GM23338 (cell line): ENCODE results near the gene UNC79. TPM values are rescaled to one million over a fixed set of nuclear protein-coding genes. Genes with fewer than 3 reads are reported as not detected.

Source experiments
- ATAC-seq: fragments of 200-7000 bp; cut with Tn5 transposase; 3 replicates; pipeline ENCODE4 v1.9.1; 2020
- DNase-seq: peaks from one replicate; pipeline ENCODE4 v3.0.0-alpha.2; 2015; ENCODE audit warnings: low spot score
- H2AFZ ChIP-seq: fragments of 200-600 bp; sonication (generic); 2 replicates; pipeline ENCODE4 v1.8.0; 2016; ENCODE audit warnings: antibody characterized with exemption, mild to moderate bottlenecking, moderate library complexity
- H3F3A ChIP-seq: fragments of 200-600 bp; sonication (generic); replicated peaks from 2 replicates; pipeline ENCODE4 v1.8.0; 2017; ENCODE audit warnings: antibody characterized with exemption, mixed run types, low read depth
- H3K27ac ChIP-seq: fragments of 200-600 bp; sonication (generic); 2 replicates; pipeline ENCODE4 v1.6.1; 2016; ENCODE audit warnings: low read depth
- H3K27me3 ChIP-seq: fragments of 200-600 bp; sonication (generic); 2 replicates; pipeline ENCODE4 v1.8.0; 2016; ENCODE audit warnings: mild to moderate bottlenecking, mixed run types, moderate library complexity; ENCODE audit not compliant: insufficient read depth
- H3K36me3 ChIP-seq: fragments of 200-600 bp; sonication (generic); 2 replicates; pipeline ENCODE4 v1.8.0; 2016; ENCODE audit warnings: mild to moderate bottlenecking; ENCODE audit not compliant: insufficient read depth
- H3K4me1 ChIP-seq: fragments of 200-600 bp; sonication (generic); 2 replicates; pipeline ENCODE4 v1.8.0; 2016; ENCODE audit warnings: mild to moderate bottlenecking, moderate library complexity; ENCODE audit not compliant: insufficient read depth
- H3K4me2 ChIP-seq: fragments of 200-600 bp; sonication (generic); 2 replicates; pipeline ENCODE4 v1.7.1; 2017; ENCODE audit warnings: mixed run types
- H3K4me3 ChIP-seq: fragments of 200-600 bp; sonication (generic); 2 replicates; pipeline ENCODE4 v1.6.1; 2016; ENCODE audit warnings: mixed run types
- H3K79me2 ChIP-seq: fragments of 200-600 bp; sonication (generic); replicated peaks from 2 replicates; pipeline ENCODE4 v1.8.0; 2017; ENCODE audit warnings: mild to moderate bottlenecking; ENCODE audit not compliant: insufficient read depth
- H3K9me2 ChIP-seq: fragments of 200-600 bp; sonication (generic); 2 replicates; pipeline ENCODE4 v1.8.0; 2017; ENCODE audit not compliant: insufficient read depth
- H4K20me1 ChIP-seq: fragments of 200-600 bp; sonication (generic); replicated peaks from 2 replicates; pipeline ENCODE4 v1.8.0; 2017; ENCODE audit warnings: mild to moderate bottlenecking; ENCODE audit not compliant: insufficient read depth
- H3K27ac Mint-ChIP-seq: 2 replicates; pipeline ENCODE4 v1.8.0; 2020; ENCODE audit warnings: inconsistent platforms, mild to moderate bottlenecking, moderate library complexity, mixed read lengths
- H3K27me3 Mint-ChIP-seq: 3 replicates; pipeline ENCODE4 v1.8.0; 2022; ENCODE audit warnings: low read depth, mild to moderate bottlenecking, moderate library complexity, mixed read lengths, inconsistent platforms; ENCODE audit not compliant: insufficient read depth, poor library complexity
- H3K36me3 Mint-ChIP-seq: 3 replicates; pipeline ENCODE4 v1.8.0; 2021; ENCODE audit warnings: low read depth, mild to moderate bottlenecking, inconsistent platforms, moderate library complexity, mixed read lengths
- H3K4me1 Mint-ChIP-seq: 3 replicates; pipeline ENCODE4 v1.8.0; 2020; ENCODE audit warnings: mild to moderate bottlenecking, inconsistent platforms, mixed read lengths
- H3K4me3 Mint-ChIP-seq: 3 replicates; pipeline ENCODE4 v1.8.0; 2021; ENCODE audit warnings: moderate library complexity, mild to moderate bottlenecking, inconsistent platforms, mixed read lengths
- H3K9me3 Mint-ChIP-seq: 3 replicates; pipeline ENCODE4 v1.8.0; 2020; ENCODE audit warnings: moderate library complexity, mild to moderate bottlenecking, inconsistent platforms, mixed read lengths
- CREB1 ChIP-seq: fragments of 250-450 bp; sonication (Bioruptor Pico); IDR thresholded peaks from 2 replicates; pipeline ENCODE4 v1.5.0; 2020; ENCODE audit warnings: low read depth, mild to moderate bottlenecking, moderate library complexity
- ETS1 ChIP-seq: IDR thresholded peaks from 2 replicates; pipeline ENCODE4 v1.6.1; 2016; ENCODE audit warnings: antibody characterized with exemption
- EZH2 ChIP-seq: fragments of 200-600 bp; sonication (generic); IDR thresholded peaks from one replicate; pipeline ENCODE4 v1.8.0; 2017; ENCODE audit warnings: antibody characterized with exemption, mild to moderate bottlenecking, low read depth; ENCODE audit not compliant: unreplicated experiment
- JUNB ChIP-seq: IDR thresholded peaks from one replicate; pipeline ENCODE4 v1.6.1; 2016; ENCODE audit warnings: antibody characterized with exemption; ENCODE audit not compliant: unreplicated experiment
- NANOG ChIP-seq: IDR thresholded peaks from 2 replicates; pipeline ENCODE4 v1.6.1; 2016; ENCODE audit warnings: antibody characterized with exemption, borderline replicate concordance
- REST ChIP-seq: IDR thresholded peaks from one replicate; pipeline ENCODE4 v1.6.1; 2018; ENCODE audit warnings: antibody characterized with exemption; ENCODE audit not compliant: unreplicated experiment
- STAT1 ChIP-seq: IDR thresholded peaks from one replicate; pipeline ENCODE4 v1.6.1; 2016; ENCODE audit warnings: antibody characterized with exemption; ENCODE audit not compliant: unreplicated experiment
- ZNF114 ChIP-seq: fragments of 250-450 bp; sonication (Bioruptor Pico); IDR thresholded peaks from 2 replicates; pipeline ENCODE4 v1.5.0; 2020; ENCODE audit warnings: mild to moderate bottlenecking, moderate library complexity
- ZNF331 ChIP-seq: fragments of 250-450 bp; sonication (Bioruptor Pico); IDR thresholded peaks from 2 replicates; pipeline ENCODE4 v1.5.0; 2020; ENCODE audit warnings: low read depth, mild to moderate bottlenecking, moderate library complexity
- ZNF462 ChIP-seq: fragments of 250-450 bp; sonication (Bioruptor Pico); IDR thresholded peaks from 2 replicates; pipeline ENCODE4 v1.5.0; 2020; ENCODE audit warnings: mild to moderate bottlenecking, moderate library complexity
- polyA plus RNA-seq: library from polyadenylated mRNA; unstranded; fragments of >200 nt; fragmentation: Nextera tagmentation; extraction: Ambion mirVana; gene quantifications from 2 replicates; pipeline ENCODE4 v1.2.1, GENCODE V29; 2016
- total RNA-seq: library from RNA; depleted of rRNA; stranded (reverse); fragments of >200 nt; shearing (Covaris generic); gene quantifications from 2 replicates; pipeline ENCODE4 v1.2.3, GENCODE V29; 2014

Gene UNC79
- total and polyA plus RNA-seq, 2 experiments from 2014 or later: 1.8 to 3.6 TPM

GRCh38 chr14:93723001-93723400 is 292.3 kb downstream of the UNC79 start (continued):
- TF ChIP-seq STAT1 (no peak), ETS1 (no peak)

- no peaks in the 10 kb centered on the region for H3F3A ChIP-seq
- no peaks in the 10 kb centered on the region for H3K4me1 ChIP-seq
- no peaks in the 10 kb centered on the region for H3K9me3 Mint-ChIP-seq
- no peak overlapping the region for H3K4me3 Mint-ChIP-seq
- H4K20me1 ChIP-seq: no peaks in the 10 kb centered on the region
- H3K4me3 ChIP-seq: no peak overlapping the region
- H3K27me3 ChIP-seq: no peaks in the 10 kb centered on the region
- DNase-seq (no peak), ATAC-seq (peak; percentile 35; the same call in 2 of the 3 replicates)
- H2AFZ ChIP-seq: no peak overlapping the region
- H3K36me3 Mint-ChIP-seq: no peaks in the 10 kb centered on the region; the same call in 2 of the 3 replicates
- H3K9me2 ChIP-seq: 0 out of 2 replicates have a peak, but pooled peaks cover 3% of the 10 kb centered on the region
- H3K4me2 ChIP-seq: no peak overlapping the region
- peaks cover 15% of the 10 kb centered on the region for H3K4me1 Mint-ChIP-seq
- no peaks in the 10 kb centered on the region for H3K79me2 ChIP-seq
- no peak overlapping the region for H3K27ac ChIP-seq
- H3K36me3 ChIP-seq: no peaks in the 10 kb centered on the region
- H3K27ac Mint-ChIP-seq: no peak overlapping the region
- H3K27me3 Mint-ChIP-seq: peaks cover 5% of the 10 kb centered on the region
- TF ChIP-seq ZNF114 (CRISPR knock-in tag): no peak
- no peak for TF ChIP-seq CREB1 (CRISPR knock-in tag)
- no peak for TF ChIP-seq ZNF331 (CRISPR knock-in tag)
- no peak for TF ChIP-seq ZNF462 (CRISPR knock-in tag)
- TF ChIP-seq ETS1: no peak
- TF ChIP-seq REST: no peak
- no peak for TF ChIP-seq JUNB
- no peak for TF ChIP-seq STAT1
- no peak for TF ChIP-seq EZH2
- no peak for TF ChIP-seq NANOG
Measured at GRCh38 chr14:93725002-93725582, 294.4 kb downstream of the UNC79 start.
